Esophagus squamous epithelium (tissue), 5 donors: Measurements from ENCODE around the gene TMEM41A. TPM values are rescaled to one million over a fixed set of nuclear protein-coding genes. Genes with fewer than 3 reads are reported as not detected.

Experiments used
- DNase-seq: peaks from one replicate; lab custom pipeline; 2025; lab: John Stamatoyannopoulos, UW
- H3K27ac ChIP-seq, 4 donors: fragments of 200-600 bp; sonication (generic); one replicate each; pipeline ENCODE4 v1.5.1; 2016 to 2019; ENCODE audit warnings: mild to moderate bottlenecking in 1 of 4
- H3K27me3 ChIP-seq, 4 donors: fragments of 200-600 bp; sonication (generic); 1 replicate in 3 of 4; 2 replicates in 1 of 4; pipeline versions ENCODE4 v1.5.1 to v1.6.0; 2017 to 2021; ENCODE audit warnings: antibody characterized with exemption in 1 of 4
- H3K36me3 ChIP-seq, 3 donors: fragments of 200-600 bp; sonication (generic); one replicate each; pipeline ENCODE4 v1.5.1; 2016 to 2019
- H3K4me1 ChIP-seq, 3 donors: fragments of 200-600 bp; sonication (generic); one replicate each; pipeline ENCODE4 v1.5.1; 2017 to 2019
- H3K4me3 ChIP-seq, 4 donors: fragments of 200-600 bp; sonication (generic); 1 replicate in 3 of 4; 2 replicates in 1 of 4; pipeline ENCODE4 v1.5.1; 2016 to 2019; ENCODE audit warnings: mild to moderate bottlenecking in 2 of 4, moderate library complexity in 1 of 4
- H3K9me3 ChIP-seq, 3 donors: fragments of 200-600 bp; sonication (generic); one replicate each; pipeline ENCODE4 v1.5.1; 2016 to 2019
- CTCF ChIP-seq, 6 experiments: fragments of 450-650 bp in 4 of 6; fragments of 200-600 bp in 2 of 6; sonication (generic) in 2 of 6; IDR thresholded peaks; one replicate each; pipeline ENCODE4 v1.5.1; 2016 to 2019; ENCODE audit warnings: antibody characterized with exemption in 6 of 6, mild to moderate bottlenecking in 4 of 6, moderate library complexity in 4 of 6
- POLR2A ChIP-seq, 4 donors: fragments of 450-650 bp; IDR thresholded peaks; one replicate each; pipeline ENCODE4 v1.6.1; 2017; ENCODE audit warnings: antibody characterized with exemption in 4 of 4, mild to moderate bottlenecking in 4 of 4, moderate library complexity in 3 of 4
- WGBS, 2 donors: methylation state at CpG; one replicate each; pipeline ENCODE4 v1.1.5; 2018; 5-methylcytosine and 5-hydroxymethylcytosine counted together
- intact Hi-C: fragments of 100-400 bp; cut with DNase I; formaldehyde crosslinking; loops from one replicate; pipeline ENCODE4 v1.15.0; 2022
- total RNA-seq, 4 donors: library from RNA; depleted of rRNA; stranded (reverse); fragments of >200 nt; gene quantifications; one replicate each; pipeline ENCODE4 v1.1.0, GENCODE V29; 2016
- donor health status: DM: yes; HTN: yes; CAD: no.

TMEM41A gene
- total RNA-seq, 4 donors from 2014 or later = 15.6 to 25.9 (median 20.3) TPM

- Histone ChIP-seq H3K36me3 (peaks cover 0 to 33% (median 0%) of the 10 kb centered on the region in 3 donors), H3K4me1 (no peaks in the 10 kb centered on the region), H3K27ac (no peak overlapping the region), H3K9me3 (no peaks in the 10 kb centered on the region), H3K27me3 (no peaks in the 10 kb centered on the region), H3K4me3 (no peak overlapping the region)
- 85 to 87% methylated on average over 7 of the region's 7 CpGs for WGBS, 2 donors
- DNase-seq = no peak
- TF ChIP-seq POLR2A (IDR thresholded peaks at IDR 0.05) (no peak), CTCF (IDR thresholded peaks at IDR 0.05) (no peak)
- intact Hi-C loops = no loop called here
Measured at GRCh38 chr3:185439745-185440466, 58.9 kb downstream of the TMEM41A start.

Other genes with a start within 250 kb of the TMEM41A start
- 1 to 10 TPM; 5.7 to 6.3 (median 5.9) TPM for gene EHHADH, start 245.0 kb downstream of the TMEM41A start, total RNA-seq
- 10 to 100 TPM; 15.1 to 30.2 (median 24.0) TPM for gene MAP3K13, start 135.9 kb downstream of the TMEM41A start, total RNA-seq
- 10 to 100 TPM in 3 of 4 donors, 1 to 10 TPM in 1; 5.7 to 11.3 (median 10.8) TPM for gene LIPH, start 53.6 kb upstream of the TMEM41A start, total RNA-seq
- 10 to 100 TPM in 3 of 4 donors, 1 to 10 TPM in 1; 9.6 to 33.2 (median 20.1) TPM for gene SENP2, start 87.3 kb upstream of the TMEM41A start, total RNA-seq